ENCODE results near the gene LYZL6.

DNA sequence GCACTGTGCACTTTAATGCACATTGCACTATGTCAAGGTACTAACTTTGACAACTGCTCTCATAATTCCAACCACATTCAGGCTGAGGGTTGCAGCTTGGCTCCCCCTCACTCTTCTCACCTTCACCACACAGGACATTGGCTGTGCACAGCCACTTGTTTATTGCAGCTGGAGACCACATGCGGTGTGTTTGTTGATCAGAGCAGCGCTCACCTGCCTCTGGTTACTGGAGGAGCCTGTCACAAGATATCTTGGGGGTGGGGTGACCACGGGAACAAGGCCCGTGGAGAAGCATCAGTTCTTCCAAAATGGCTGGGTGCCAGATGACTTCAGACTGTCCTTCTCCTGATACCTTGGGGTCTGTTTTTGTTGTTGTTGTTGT, 52.7 kb downstream of the LYZL6 start:
- TF ChIP-seq, protein P1, sequence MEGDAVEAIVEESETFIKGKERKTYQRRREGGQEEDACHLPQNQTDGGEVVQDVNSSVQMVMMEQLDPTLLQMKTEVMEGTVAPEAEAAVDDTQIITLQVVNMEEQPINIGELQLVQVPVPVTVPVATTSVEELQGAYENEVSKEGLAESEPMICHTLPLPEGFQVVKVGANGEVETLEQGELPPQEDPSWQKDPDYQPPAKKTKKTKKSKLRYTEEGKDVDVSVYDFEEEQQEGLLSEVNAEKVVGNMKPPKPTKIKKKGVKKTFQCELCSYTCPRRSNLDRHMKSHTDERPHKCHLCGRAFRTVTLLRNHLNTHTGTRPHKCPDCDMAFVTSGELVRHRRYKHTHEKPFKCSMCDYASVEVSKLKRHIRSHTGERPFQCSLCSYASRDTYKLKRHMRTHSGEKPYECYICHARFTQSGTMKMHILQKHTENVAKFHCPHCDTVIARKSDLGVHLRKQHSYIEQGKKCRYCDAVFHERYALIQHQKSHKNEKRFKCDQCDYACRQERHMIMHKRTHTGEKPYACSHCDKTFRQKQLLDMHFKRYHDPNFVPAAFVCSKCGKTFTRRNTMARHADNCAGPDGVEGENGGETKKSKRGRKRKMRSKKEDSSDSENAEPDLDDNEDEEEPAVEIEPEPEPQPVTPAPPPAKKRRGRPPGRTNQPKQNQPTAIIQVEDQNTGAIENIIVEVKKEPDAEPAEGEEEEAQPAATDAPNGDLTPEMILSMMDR (IDR thresholded peaks at IDR 0.05) = no peak
- TF ChIP-seq EP300 (IDR thresholded peaks at IDR 0.05) = no peak

Data from tibial nerve (tissue), 4 donors.